ENCODE measurements around the gene PCGF2. TPM values are rescaled to one million over a fixed set of nuclear protein-coding genes. Genes with fewer than 3 reads are reported as not detected.
A peak's percentile ranks its signal among the peaks of the same experiment; 100 is the strongest.

The PCGF2 gene
- total RNA-seq, 1 experiment from 2014 or later: 95.1 TPM

DNA sequence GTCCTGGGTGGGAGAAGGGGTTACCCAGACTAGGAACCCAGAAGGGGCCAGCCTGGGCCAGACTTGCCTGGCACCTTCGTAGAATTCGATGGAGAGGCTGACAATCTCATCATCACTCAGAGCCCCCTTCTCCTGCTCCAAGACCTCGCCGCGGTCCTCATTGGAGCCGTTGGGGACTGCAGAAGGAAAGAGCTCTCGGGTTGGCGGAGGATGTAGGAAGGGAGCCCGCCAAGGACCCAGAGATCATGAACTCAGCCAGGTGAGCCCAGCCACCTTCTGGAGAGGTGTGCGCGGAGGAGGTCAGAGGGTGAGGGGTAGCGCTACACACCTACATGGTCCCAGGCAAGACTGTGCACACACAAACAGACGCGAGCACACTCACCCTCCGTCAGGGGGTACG lies 9.4 kb downstream of the PCGF2 start:
- peaks cover 3% of the 10 kb centered on the region for H3K36me3 ChIP-seq (ENCODE audit: control insufficient read depth, insufficient read depth, low read length)
- Mint-ChIP-seq H3K4me3 (ENCODE audit: unreplicated experiment) (no peak overlapping the region), H3K27ac (ENCODE audit: unreplicated experiment) (no peak overlapping the region), H3K4me1 (ENCODE audit: low read depth, unreplicated experiment) (peaks cover 11% of the 10 kb centered on the region), H3K9me3 (ENCODE audit: unreplicated experiment) (no peaks in the 10 kb centered on the region), H3K27me3 (ENCODE audit: insufficient read depth, unreplicated experiment) (no peaks in the 10 kb centered on the region), H3K36me3 (ENCODE audit: insufficient read depth, unreplicated experiment) (peaks cover 75% of the 10 kb centered on the region)
- H3K4me1 ChIP-seq: peaks cover 6% of the 10 kb centered on the region
- H3K4me3 ChIP-seq (ENCODE audit: low read depth, low read length): no peak overlapping the region
- intact Hi-C loops (cut with micrococcal nuclease; ENCODE audit: unreplicated experiment): no loop called here
- no TSS peak for BruUV-seq (replicated peaks)
- H3K27me3 ChIP-seq (replicated peaks; ENCODE audit: control insufficient read depth, insufficient read depth, low read length): no peaks in the 10 kb centered on the region
- DNase-seq: no peak
- ChIA-PET CTCF (no interaction called here), POLR2A (no interaction called here)
- TF ChIP-seq, protein P1, sequence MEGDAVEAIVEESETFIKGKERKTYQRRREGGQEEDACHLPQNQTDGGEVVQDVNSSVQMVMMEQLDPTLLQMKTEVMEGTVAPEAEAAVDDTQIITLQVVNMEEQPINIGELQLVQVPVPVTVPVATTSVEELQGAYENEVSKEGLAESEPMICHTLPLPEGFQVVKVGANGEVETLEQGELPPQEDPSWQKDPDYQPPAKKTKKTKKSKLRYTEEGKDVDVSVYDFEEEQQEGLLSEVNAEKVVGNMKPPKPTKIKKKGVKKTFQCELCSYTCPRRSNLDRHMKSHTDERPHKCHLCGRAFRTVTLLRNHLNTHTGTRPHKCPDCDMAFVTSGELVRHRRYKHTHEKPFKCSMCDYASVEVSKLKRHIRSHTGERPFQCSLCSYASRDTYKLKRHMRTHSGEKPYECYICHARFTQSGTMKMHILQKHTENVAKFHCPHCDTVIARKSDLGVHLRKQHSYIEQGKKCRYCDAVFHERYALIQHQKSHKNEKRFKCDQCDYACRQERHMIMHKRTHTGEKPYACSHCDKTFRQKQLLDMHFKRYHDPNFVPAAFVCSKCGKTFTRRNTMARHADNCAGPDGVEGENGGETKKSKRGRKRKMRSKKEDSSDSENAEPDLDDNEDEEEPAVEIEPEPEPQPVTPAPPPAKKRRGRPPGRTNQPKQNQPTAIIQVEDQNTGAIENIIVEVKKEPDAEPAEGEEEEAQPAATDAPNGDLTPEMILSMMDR (IDR thresholded peaks at IDR 0.05; ENCODE audit: insufficient read depth in 1 of 2, low read depth in 1 of 2, low read length in 1 of 2, severe bottlenecking in 1 of 2, unreplicated experiment in 1 of 2): no peak
- H3K9me3 ChIP-seq: no peaks in the 10 kb centered on the region

DNA sequence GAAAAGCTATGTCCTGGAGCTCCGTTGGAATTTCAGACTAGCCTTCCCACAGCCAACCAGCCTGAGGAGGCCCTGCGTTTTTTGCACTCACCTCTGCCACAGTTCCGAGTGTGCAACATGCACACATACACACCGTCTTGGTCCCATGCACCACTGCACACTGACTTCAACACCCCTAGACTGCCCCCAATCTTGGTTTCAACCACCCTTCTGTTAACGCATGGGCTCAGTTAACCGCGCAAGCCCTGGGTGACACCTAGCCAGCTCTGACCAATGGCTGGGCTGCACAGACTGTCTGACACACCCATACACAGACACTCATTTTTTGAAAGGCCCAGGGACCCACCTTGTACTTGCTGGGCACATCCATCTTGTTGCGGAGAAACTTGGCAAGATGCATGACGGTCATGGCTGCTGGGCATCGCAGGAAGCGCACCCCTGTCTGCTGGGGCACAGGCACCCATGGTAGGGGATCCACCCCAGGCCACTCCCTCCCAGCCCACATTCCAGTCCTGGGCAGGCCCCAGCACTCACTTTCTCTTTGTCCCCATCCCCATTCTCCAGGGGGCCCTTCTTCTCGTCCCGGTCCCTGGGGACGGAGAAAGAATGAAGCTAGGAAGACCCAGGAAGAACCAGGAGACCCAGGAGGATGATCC lies 10.0 kb downstream of the PCGF2 start:
- Mint-ChIP-seq H3K9me3 (ENCODE audit: unreplicated experiment) (no peaks in the 10 kb centered on the region), H3K27me3 (ENCODE audit: insufficient read depth, unreplicated experiment) (no peaks in the 10 kb centered on the region), H3K4me1 (ENCODE audit: low read depth, unreplicated experiment) (peaks cover 7% of the 10 kb centered on the region), H3K4me3 (ENCODE audit: unreplicated experiment) (no peak overlapping the region), H3K27ac (ENCODE audit: unreplicated experiment) (no peak overlapping the region), H3K36me3 (ENCODE audit: insufficient read depth, unreplicated experiment) (peaks cover 80% of the 10 kb centered on the region)
- POLR2A ChIA-PET: no interaction called here
- H3K4me1 ChIP-seq: peaks cover 7% of the 10 kb centered on the region
- H3K4me3 ChIP-seq (ENCODE audit: low read depth, low read length): no peak overlapping the region
- intact Hi-C loops (cut with micrococcal nuclease; ENCODE audit: unreplicated experiment): no loop called here
- CTCF ChIA-PET: no interaction called here
- no TSS peak for BruUV-seq (replicated peaks)
- no peaks in the 10 kb centered on the region for H3K27me3 ChIP-seq (replicated peaks; ENCODE audit: control insufficient read depth, insufficient read depth, low read length)
- no peaks in the 10 kb centered on the region for H3K9me3 ChIP-seq
- peaks cover 3% of the 10 kb centered on the region for H3K36me3 ChIP-seq (ENCODE audit: control insufficient read depth, insufficient read depth, low read length)
- TF ChIP-seq, protein P1 (IDR thresholded peaks at IDR 0.05; ENCODE audit: insufficient read depth in 1 of 2, low read depth in 1 of 2, low read length in 1 of 2, severe bottlenecking in 1 of 2, unreplicated experiment in 1 of 2): no peak
- DNase-seq: no peak

DNA sequence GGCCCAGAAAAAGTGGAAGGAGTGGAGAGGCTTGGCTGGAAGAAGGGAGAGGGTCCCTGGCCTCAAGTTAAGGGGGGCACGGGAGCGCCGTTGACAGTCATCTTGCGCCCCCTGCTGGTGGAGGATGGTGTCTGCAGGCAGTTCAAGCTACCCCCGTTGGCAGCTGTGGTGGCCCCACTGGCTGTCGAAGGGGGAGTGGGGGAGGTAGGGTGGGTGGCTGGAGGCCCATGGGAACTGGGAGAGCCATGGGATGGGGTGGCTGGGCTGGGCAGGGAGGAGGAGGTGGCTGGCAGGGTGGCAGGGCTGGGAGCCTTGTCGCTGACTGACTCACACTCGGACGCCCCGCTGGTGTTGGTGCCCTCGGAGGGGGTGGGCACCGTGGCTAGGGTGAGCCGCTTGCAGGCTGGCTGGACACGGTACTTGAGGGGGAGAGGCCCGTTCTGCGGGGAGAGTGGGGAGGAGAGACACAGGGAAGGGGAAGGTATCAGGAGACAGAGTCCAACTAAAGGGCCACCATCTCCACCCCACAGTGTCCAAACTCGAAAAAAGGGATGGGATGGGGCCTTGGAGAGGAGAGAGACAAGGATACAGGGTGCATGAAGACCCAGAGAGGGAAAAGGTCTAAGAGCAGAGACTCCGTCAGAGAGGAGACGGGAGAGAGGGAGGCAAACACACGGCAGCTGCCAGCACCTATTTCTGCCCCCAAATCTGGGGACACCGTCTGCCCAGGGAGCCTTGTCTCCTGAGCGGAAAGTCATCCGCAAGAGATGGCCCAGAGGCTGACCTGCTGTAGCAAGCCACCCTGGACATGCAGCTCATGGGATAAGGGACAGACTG lies 12.8 kb downstream of the PCGF2 start:
- Histone ChIP-seq H3K27me3 (replicated peaks; ENCODE audit: control insufficient read depth, insufficient read depth, low read length) (no peaks in the 10 kb centered on the region), H3K9me3 (no peaks in the 10 kb centered on the region), H3K4me1 (peaks cover 15% of the 10 kb centered on the region), H3K4me3 (ENCODE audit: low read depth, low read length) (no peak overlapping the region), H3K36me3 (ENCODE audit: control insufficient read depth, insufficient read depth, low read length) (peaks cover 3% of the 10 kb centered on the region)
- CTCF ChIA-PET: interaction anchor here (0.6 to 1.9 kb wide), 25 partner anchors 9 to 1067 kb away, joined by 3 to 19 read pairs (median 4); partner anchors contain the start of genes CWC25, LASP1 and PIP4K2B
- POLR2A ChIA-PET: interaction anchor here (0.6 to 0.7 kb wide), 2 partner anchors 28 to 177 kb away, joined by 3 to 7 read pairs; no protein-coding TSS in a partner anchor
- peak in 1 of 2 experiments; percentile 77 for DNase-seq
- Mint-ChIP-seq H3K36me3 (ENCODE audit: insufficient read depth, unreplicated experiment) (peaks cover 94% of the 10 kb centered on the region), H3K9me3 (ENCODE audit: unreplicated experiment) (no peaks in the 10 kb centered on the region), H3K27me3 (ENCODE audit: insufficient read depth, unreplicated experiment) (no peaks in the 10 kb centered on the region), H3K4me1 (ENCODE audit: low read depth, unreplicated experiment) (peaks cover 6% of the 10 kb centered on the region), H3K27ac (ENCODE audit: unreplicated experiment) (peak overlapping the region; percentile 34), H3K4me3 (ENCODE audit: unreplicated experiment) (no peak overlapping the region)
- TF ChIP-seq, protein P1 (IDR thresholded peaks at IDR 0.05; ENCODE audit: insufficient read depth in 1 of 2, low read depth in 1 of 2, low read length in 1 of 2, severe bottlenecking in 1 of 2, unreplicated experiment in 1 of 2): peak; percentile 93 to 97
- intact Hi-C loops (cut with micrococcal nuclease; ENCODE audit: unreplicated experiment): loop anchor here (1.0 kb wide), 1 partner anchor 58 kb away; no protein-coding TSS in a partner anchor
- TSS peak; percentile 68 for BruUV-seq (replicated peaks)
